G401 (cell line): Measurements from ENCODE around the gene PUSL1. TPM values are rescaled to one million over a fixed set of nuclear protein-coding genes. Genes with fewer than 3 reads are reported as not detected.
A peak's percentile ranks its signal among the peaks of the same experiment; 100 is the strongest.

Source experiments
- DNase-seq: peaks from one replicate; pipeline ENCODE4 v3.0.0-alpha.2; 2015; ENCODE audit warnings: low spot score
- in situ Hi-C: cut with HindIII; loops from 2 replicates; pipeline ENCODE4 v1.10.0; 2016; ENCODE audit warnings: low sequenced_read_pairs, mixed read lengths
- total RNA-seq: library from RNA; depleted of rRNA; stranded (reverse); fragments of >200 nt; shearing (Covaris generic); gene quantifications from 2 replicates; pipeline ENCODE4 v1.2.3, GENCODE V29; 2014

Gene PUSL1
- total RNA-seq, 1 experiment from 2014 or later = 66.7 TPM

DNA sequence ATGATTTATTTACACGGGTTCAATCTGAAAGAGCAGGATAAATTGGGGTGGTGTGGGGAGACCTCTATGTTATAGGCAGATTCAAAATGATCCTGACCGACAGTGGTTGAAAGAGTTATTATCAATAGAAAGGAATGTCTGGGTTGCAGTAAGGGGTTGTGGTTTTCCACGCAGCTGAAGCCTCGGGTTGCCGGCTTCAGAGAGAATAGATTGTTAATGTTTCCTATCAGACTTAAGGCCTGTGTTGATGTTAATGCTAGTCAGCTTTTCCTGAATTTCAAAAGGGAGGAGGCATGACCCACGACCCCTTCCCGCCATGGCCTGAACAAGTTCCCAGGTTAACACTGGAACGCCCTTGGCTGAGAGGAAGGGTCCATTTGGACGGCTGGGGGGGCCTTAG lies 32.6 kb upstream of the PUSL1 start:
- in situ Hi-C loops = no loop called here
- no peak for DNase-seq

- no peak for DNase-seq
- in situ Hi-C loops = no loop called here
These were observed 29.8 kb upstream of the PUSL1 start for GRCh38 chr1:1278620-1279019.

DNA sequence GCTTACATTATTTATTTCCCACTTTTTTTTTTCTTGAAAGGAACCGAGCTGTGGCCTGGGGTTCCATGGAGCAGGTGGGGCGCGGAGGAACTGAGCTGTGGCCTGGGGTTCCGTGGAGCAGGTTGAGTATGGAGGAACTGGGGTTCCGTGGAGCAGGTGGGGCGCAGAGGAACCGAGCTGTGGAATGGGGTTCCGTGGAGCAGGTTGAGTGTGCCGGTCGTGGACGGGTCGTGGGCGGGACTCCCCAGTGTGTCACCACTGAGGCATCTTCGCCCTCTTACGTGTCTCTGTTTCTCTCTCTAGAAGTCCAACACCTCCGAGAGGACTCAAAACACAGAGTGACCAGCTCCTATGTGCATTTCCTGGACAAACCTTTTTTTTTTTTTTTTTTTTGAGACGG lies 29.4 kb upstream of the PUSL1 start:
- in situ Hi-C loops = no loop called here

DNA sequence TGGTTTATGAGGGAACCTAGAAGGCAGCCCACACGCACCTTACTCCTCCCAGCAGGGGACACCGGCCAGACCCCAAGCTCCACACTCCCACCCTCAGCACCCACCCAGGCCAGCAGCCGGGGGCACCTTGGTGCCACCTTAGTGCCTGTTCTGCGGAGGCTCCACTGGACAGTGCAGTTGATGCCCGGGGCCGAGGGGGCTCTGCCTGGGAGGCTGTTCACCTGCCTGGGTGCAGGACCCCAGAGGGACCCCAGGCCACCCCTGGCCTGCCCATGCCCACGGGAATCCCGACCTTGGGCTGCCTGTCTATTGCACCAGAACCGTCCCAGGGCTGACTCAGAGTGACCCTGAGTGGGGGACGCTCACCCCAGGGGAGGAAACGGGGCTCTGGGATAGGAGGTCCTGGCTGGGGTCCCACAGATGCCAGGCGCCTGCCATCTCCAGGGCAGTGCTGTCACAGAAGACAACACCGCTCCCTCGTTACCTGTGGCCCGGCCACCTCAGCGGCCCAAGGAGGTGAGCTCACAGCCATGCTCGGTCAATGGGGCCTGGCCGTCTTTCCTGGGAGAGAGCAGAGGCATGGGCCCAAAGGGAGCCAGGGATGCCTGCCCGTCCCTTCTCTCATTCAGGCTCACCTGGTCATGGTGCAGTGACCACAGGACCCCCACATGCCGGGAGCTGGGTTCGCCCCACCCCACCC lies 27.5 kb upstream of the PUSL1 start:
- DNase-seq = no peak
- in situ Hi-C loops = no loop called here

More for the DNA sequence above, 29.4 kb upstream of the PUSL1 start:
- no peak for DNase-seq

DNA sequence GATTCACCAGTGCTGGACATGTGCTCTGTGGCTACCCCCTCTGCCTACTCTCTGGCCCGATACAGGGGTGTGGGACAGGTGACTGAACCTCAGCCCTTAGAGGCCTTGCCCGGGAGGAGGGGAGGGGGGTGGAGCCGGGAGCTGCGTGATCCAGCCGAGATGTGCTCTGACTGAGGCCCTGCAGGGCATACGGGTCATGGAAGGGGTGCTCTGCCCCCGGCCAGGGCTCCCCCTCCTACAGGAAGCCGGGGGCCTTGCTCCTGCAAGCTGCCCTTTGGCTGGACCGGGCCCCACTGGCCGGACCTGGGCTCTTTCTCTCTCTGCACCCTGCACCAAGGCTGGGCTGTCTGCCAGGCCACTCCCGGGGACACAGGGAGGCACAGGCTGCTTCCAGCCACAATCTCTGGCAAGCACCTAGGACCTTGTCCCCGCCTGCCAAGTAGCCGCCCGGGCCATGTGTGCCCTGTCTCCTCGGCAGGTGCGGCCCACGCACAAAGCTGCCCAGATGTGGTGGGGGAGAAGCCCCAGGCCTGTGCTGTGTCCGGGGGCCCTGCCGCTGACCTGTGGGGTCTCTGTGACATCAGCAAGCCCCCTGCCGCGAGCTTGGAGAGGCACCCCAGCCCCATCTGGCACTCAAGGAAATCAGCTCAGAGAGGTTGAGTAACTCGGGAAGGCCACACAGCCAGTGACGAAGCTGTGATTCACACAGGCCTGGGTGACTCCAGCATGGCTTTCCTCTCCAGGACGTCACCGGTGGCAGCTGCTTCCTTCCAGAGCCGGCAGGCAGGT lies 26.7 kb upstream of the PUSL1 start:
- DNase-seq = peak; percentile 57
- in situ Hi-C loops = no loop called here

DNA sequence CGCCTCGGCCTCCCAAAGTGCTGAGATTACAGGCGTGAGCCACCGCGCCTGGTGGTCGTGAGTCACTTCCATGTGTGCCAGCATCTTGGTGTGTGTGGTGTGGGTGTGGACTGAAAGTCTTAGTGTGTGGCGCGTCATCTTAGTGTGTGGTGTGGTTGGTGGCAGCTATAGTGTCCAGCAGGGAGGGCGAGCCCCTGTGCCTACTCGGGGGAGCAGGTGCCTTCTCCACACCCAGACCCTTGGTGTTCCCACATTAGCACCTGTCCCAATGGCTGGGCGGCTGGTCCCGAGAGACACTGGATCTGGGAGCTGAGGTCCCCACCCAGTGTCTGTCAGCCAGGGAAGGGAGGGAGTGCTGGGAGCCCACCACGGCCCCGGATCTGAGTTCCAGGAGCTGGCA lies 25.4 kb upstream of the PUSL1 start:
- in situ Hi-C loops = no loop called here
- DNase-seq = no peak

- in situ Hi-C loops = no loop called here
- DNase-seq = no peak
These were observed 24.6 kb upstream of the PUSL1 start for GRCh38 chr1:1283821-1284220.

- DNase-seq = no peak
- in situ Hi-C loops = no loop called here
These were observed 23.9 kb upstream of the PUSL1 start for GRCh38 chr1:1284221-1285101.

- in situ Hi-C loops = no loop called here
- no peak for DNase-seq
These were observed 23.3 kb upstream of the PUSL1 start for GRCh38 chr1:1285102-1285571.

GRCh38 chr1:1285611-1286311 lies 22.6 kb upstream of the PUSL1 start:
- in situ Hi-C loops = no loop called here
- DNase-seq = no peak

- no peak for DNase-seq
- in situ Hi-C loops = no loop called here
These were observed 21.8 kb upstream of the PUSL1 start for GRCh38 chr1:1286313-1287261.

GRCh38 chr1:1287288-1288110 lies 20.9 kb upstream of the PUSL1 start:
- DNase-seq = no peak
- in situ Hi-C loops = no loop called here

DNA sequence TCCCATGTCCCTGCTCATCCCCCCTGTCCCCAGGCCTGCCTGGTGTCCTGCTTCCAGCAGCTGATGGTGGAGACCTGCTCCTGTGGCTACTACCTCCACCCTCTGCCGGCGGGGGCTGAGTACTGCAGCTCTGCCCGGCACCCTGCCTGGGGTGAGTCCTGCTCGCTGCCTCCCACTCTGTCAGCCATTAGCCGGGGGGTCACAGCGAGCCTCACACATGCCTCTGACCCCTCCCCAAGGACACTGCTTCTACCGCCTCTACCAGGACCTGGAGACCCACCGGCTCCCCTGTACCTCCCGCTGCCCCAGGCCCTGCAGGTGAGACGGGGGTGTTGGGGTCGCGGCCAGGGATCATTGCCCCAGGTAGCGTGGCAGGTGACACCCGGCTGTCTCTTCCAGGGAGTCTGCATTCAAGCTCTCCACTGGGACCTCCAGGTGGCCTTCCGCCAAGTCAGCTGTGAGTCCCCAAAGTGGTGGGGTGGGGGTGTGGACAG lies 18.1 kb upstream of the PUSL1 start:
- in situ Hi-C loops = no loop called here
- DNase-seq = no peak

DNA sequence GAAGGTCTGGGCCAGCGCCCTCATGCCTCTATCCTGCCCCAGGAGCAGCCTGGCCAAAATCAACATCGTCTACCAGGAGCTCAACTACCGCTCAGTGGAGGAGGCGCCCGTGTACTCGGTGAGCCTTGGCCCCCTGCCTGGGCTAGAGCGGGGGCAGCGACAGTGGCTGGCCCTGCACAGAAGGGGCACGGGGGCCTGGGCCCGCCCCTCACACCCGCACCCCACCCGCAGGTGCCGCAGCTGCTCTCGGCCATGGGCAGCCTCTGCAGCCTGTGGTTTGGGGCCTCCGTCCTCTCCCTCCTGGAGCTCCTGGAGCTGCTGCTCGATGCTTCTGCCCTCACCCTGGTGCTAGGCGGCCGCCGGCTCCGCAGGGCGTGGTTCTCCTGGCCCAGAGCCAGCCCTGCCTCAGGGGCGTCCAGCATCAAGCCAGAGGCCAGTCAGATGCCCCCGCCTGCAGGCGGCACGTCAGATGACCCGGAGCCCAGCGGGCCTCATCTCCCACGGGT lies 17.3 kb upstream of the PUSL1 start:
- in situ Hi-C loops = no loop called here
- DNase-seq = no peak

GRCh38 chr1:1291548-1292441 lies 16.6 kb upstream of the PUSL1 start:
- peak; percentile 88 for DNase-seq
- in situ Hi-C loops = no loop called here

- in situ Hi-C loops = no loop called here
- DNase-seq = no peak
These were observed 16.0 kb upstream of the PUSL1 start for GRCh38 chr1:1292442-1292779.
